ENCODE measurements around the gene ADGRG3.

ADGRG3 gene

DNA sequence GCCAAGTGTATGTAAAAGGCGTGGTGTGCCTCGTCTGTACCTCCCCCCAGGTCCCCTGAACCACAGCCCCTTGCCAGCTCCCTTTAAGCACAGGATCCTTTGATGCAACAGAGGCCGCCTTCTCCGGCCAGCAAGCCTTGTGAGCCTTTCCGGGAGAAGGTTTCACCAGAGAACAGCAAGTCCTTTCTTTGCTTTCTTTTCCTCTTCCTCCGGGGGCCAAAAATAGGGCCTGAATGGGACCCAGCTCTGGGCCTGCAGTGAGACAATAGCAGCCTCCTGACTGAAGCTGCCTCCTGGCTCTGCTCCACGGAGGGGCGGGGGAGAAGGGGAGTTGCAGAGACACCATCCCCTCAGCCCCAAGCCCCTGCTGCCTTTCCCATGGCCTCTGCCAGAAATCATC is 30.7 kb upstream of the ADGRG3 start (continued):
- TF ChIP-seq, protein P1, sequence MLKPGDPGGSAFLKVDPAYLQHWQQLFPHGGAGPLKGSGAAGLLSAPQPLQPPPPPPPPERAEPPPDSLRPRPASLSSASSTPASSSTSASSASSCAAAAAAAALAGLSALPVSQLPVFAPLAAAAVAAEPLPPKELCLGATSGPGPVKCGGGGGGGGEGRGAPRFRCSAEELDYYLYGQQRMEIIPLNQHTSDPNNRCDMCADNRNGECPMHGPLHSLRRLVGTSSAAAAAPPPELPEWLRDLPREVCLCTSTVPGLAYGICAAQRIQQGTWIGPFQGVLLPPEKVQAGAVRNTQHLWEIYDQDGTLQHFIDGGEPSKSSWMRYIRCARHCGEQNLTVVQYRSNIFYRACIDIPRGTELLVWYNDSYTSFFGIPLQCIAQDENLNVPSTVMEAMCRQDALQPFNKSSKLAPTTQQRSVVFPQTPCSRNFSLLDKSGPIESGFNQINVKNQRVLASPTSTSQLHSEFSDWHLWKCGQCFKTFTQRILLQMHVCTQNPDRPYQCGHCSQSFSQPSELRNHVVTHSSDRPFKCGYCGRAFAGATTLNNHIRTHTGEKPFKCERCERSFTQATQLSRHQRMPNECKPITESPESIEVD (tag by site-specific recombination; IDR thresholded peaks at IDR 0.05): no peak
- no peak for TF ChIP-seq ZBTB17 (tag by site-specific recombination; IDR thresholded peaks at IDR 0.05)
- no peak for TF ChIP-seq ZNF785 (tag by site-specific recombination; IDR thresholded peaks at IDR 0.05)
- TF ChIP-seq ZNF670 (tag by site-specific recombination; IDR thresholded peaks at IDR 0.05; ENCODE audit: low read depth): no peak
- no peak for TF ChIP-seq ZNF571 (tag by site-specific recombination; IDR thresholded peaks at IDR 0.05)

DNA sequence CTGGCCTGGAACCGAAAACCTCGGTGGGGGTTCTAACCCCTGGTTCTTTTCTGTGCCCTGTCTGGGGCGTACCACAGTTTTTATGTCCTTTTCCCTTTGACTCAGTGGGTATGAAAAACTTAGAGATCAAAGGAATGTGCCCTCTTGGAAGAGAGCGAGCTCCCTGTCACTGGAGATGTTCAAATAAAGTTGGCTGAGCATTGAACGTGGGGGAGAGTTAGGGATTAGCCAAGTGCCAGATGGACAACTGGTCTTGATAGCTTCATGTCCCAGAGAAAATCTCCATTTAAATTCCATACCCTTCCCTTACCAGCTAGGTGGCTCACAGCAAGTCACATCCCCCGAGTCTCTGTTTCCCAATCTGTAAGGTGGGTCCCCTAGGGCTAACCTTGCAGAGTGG is 30.1 kb upstream of the ADGRG3 start:
- H3K36me3 ChIP-seq (ENCODE audit: control insufficient read depth in 2 of 2, insufficient read depth in 1 of 2, low read length in 2 of 2): no peaks in the 10 kb centered on the region
- no peak overlapping the region for H3K27ac ChIP-seq (ENCODE audit: extremely low read depth, low read depth, low read length)
- H3K4me3 ChIP-seq (ENCODE audit: low read depth, low read length): no peak overlapping the region
- POLR2A ChIA-PET: interaction anchor here (1.5 kb wide), 1 partner anchor 10 kb away, joined by 3 read pairs; the partner anchor contains the start of gene ADGRG1
- CTCF ChIA-PET: interaction anchor here (0.7 to 8.7 kb wide), 5 partner anchors 11 to 544 kb away, joined by 3 to 60 read pairs (median 5); no protein-coding TSS in a partner anchor
- H3K9me3 ChIP-seq (ENCODE audit: control insufficient read depth, insufficient read depth, low read depth, low read length): no peaks in the 10 kb centered on the region
- no peaks in the 10 kb centered on the region for H3K4me1 ChIP-seq (ENCODE audit: control insufficient read depth, insufficient read depth, low read length)
- TF ChIP-seq ZNF223 (tag by site-specific recombination; IDR thresholded peaks at IDR 0.05) (no peak), ZNF133 (tag by site-specific recombination; IDR thresholded peaks at IDR 0.05) (no peak), ZNF292 (tag by site-specific recombination; IDR thresholded peaks at IDR 0.05; ENCODE audit: borderline replicate concordance, low read depth) (no peak), KLF1 (tag by site-specific recombination; IDR thresholded peaks at IDR 0.05) (no peak), ZNF830 (tag by site-specific recombination; IDR thresholded peaks at IDR 0.05; ENCODE audit: low read depth) (no peak), ZNF23 (tag by site-specific recombination; IDR thresholded peaks at IDR 0.05; ENCODE audit: borderline replicate concordance) (no peak), ZNF341 (tag by site-specific recombination; IDR thresholded peaks at IDR 0.05; ENCODE audit: low read depth) (no peak), SETDB1 (IDR thresholded peaks at IDR 0.05; ENCODE audit: insufficient read length, low read length) (no peak), ZNF391 (tag by site-specific recombination; IDR thresholded peaks at IDR 0.05; ENCODE audit: borderline replicate concordance, low read depth) (no peak), ZBTB8A (tag by site-specific recombination; IDR thresholded peaks at IDR 0.05) (no peak), ZNF138 (tag by site-specific recombination; IDR thresholded peaks at IDR 0.05; ENCODE audit: borderline replicate concordance) (no peak)
- TF ChIP-seq, protein P2, sequence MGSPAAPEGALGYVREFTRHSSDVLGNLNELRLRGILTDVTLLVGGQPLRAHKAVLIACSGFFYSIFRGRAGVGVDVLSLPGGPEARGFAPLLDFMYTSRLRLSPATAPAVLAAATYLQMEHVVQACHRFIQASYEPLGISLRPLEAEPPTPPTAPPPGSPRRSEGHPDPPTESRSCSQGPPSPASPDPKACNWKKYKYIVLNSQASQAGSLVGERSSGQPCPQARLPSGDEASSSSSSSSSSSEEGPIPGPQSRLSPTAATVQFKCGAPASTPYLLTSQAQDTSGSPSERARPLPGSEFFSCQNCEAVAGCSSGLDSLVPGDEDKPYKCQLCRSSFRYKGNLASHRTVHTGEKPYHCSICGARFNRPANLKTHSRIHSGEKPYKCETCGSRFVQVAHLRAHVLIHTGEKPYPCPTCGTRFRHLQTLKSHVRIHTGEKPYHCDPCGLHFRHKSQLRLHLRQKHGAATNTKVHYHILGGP (tag by site-specific recombination; IDR thresholded peaks at IDR 0.05): no peak
- TF ChIP-seq, protein P3, sequence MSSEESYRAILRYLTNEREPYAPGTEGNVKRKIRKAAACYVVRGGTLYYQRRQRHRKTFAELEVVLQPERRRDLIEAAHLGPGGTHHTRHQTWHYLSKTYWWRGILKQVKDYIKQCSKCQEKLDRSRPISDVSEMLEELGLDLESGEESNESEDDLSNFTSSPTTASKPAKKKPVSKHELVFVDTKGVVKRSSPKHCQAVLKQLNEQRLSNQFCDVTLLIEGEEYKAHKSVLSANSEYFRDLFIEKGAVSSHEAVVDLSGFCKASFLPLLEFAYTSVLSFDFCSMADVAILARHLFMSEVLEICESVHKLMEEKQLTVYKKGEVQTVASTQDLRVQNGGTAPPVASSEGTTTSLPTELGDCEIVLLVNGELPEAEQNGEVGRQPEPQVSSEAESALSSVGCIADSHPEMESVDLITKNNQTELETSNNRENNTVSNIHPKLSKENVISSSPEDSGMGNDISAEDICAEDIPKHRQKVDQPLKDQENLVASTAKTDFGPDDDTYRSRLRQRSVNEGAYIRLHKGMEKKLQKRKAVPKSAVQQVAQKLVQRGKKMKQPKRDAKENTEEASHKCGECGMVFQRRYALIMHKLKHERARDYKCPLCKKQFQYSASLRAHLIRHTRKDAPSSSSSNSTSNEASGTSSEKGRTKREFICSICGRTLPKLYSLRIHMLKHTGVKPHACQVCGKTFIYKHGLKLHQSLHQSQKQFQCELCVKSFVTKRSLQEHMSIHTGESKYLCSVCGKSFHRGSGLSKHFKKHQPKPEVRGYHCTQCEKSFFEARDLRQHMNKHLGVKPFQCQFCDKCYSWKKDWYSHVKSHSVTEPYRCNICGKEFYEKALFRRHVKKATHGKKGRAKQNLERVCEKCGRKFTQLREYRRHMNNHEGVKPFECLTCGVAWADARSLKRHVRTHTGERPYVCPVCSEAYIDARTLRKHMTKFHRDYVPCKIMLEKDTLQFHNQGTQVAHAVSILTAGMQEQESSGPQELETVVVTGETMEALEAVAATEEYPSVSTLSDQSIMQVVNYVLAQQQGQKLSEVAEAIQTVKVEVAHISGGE (tag by site-specific recombination; conservative IDR thresholded peaks at IDR 0.05; ENCODE audit: low read depth): no peak
- TF ChIP-seq, protein P4, sequence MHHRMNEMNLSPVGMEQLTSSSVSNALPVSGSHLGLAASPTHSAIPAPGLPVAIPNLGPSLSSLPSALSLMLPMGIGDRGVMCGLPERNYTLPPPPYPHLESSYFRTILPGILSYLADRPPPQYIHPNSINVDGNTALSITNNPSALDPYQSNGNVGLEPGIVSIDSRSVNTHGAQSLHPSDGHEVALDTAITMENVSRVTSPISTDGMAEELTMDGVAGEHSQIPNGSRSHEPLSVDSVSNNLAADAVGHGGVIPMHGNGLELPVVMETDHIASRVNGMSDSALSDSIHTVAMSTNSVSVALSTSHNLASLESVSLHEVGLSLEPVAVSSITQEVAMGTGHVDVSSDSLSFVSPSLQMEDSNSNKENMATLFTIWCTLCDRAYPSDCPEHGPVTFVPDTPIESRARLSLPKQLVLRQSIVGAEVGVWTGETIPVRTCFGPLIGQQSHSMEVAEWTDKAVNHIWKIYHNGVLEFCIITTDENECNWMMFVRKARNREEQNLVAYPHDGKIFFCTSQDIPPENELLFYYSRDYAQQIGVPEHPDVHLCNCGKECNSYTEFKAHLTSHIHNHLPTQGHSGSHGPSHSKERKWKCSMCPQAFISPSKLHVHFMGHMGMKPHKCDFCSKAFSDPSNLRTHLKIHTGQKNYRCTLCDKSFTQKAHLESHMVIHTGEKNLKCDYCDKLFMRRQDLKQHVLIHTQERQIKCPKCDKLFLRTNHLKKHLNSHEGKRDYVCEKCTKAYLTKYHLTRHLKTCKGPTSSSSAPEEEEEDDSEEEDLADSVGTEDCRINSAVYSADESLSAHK (tag by site-specific recombination; IDR thresholded peaks at IDR 0.05): no peak
- TF ChIP-seq, protein P5, sequence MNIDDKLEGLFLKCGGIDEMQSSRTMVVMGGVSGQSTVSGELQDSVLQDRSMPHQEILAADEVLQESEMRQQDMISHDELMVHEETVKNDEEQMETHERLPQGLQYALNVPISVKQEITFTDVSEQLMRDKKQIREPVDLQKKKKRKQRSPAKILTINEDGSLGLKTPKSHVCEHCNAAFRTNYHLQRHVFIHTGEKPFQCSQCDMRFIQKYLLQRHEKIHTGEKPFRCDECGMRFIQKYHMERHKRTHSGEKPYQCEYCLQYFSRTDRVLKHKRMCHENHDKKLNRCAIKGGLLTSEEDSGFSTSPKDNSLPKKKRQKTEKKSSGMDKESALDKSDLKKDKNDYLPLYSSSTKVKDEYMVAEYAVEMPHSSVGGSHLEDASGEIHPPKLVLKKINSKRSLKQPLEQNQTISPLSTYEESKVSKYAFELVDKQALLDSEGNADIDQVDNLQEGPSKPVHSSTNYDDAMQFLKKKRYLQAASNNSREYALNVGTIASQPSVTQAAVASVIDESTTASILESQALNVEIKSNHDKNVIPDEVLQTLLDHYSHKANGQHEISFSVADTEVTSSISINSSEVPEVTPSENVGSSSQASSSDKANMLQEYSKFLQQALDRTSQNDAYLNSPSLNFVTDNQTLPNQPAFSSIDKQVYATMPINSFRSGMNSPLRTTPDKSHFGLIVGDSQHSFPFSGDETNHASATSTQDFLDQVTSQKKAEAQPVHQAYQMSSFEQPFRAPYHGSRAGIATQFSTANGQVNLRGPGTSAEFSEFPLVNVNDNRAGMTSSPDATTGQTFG (tag by site-specific recombination; IDR thresholded peaks at IDR 0.05; ENCODE audit: borderline replicate concordance): no peak
